HG02970 (cell line): ENCODE measurements around the gene KRT31.
"Not testable (repeated sequence)": the region's sequence is repeated elsewhere in the genome, so short reads cannot be mapped to it uniquely, and the experiment has no call there.

Experiments used
- ATAC-seq: cut with Tn5 transposase; IDR thresholded peaks from one replicate; pipeline ENCODE4 v1.9.1; 2021; ENCODE audit warnings: mild to moderate bottlenecking, moderate library complexity, moderate number of reproducible peaks; ENCODE audit not compliant: unreplicated experiment, low FRiP score

The KRT31 gene

DNA sequence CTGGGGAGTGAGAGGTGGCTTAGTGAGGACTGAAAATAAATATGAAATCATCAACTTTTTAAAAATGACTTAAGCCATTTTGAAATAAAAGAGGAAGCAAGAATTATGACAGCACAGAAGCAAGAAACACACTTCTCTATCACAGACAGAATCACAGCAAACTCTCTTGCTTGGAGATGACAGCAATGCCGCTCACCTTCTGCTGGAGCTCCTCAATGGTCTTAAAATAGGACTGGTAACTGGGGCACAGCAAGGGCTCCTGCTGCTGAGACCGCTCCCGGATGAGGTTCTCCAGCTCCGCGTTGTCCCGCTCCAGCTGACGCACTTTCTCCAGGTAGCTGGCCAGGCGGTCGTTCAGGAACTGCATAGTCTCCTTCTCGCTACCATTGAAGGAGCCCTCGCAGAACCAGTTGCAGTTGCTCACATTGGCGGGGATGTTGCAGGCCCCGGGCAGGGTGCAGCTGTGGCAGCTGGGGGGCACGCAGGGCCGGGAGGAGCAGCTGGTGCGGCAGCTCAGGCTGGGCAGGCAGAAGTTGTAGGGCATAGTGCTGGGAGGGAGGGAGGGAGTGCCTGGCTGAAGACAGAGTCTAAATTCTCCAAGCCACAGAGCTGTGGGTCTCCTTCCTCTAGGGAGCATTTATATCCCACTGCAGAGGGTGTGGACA is at the start of gene KRT31:
KRT31 (minus strand) TSS at position 613 of the 665 bp plus-strand sequence; CDS start at position 544, 69 bp downstream.
- no peak for ATAC-seq

DNA sequence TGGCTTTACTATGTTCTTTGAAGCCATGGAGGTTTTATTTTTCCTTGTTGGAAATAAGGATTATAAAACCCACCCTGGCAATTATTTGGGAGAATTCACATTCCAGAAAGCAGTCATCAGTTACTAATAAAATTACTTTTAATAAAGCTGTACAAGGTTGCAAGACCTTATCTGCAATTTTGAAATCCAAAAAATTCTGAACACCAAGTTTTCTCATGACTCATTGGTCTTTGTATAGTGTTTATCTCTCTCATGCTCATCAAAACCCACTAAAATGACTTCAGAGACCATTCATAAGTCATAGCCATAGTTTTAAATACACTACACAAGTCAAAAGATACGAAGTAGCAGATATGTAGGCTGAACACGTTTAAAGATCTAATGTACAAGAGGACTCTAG is 49.4 kb upstream of the KRT31 start:
- ATAC-seq, result no peak

DNA sequence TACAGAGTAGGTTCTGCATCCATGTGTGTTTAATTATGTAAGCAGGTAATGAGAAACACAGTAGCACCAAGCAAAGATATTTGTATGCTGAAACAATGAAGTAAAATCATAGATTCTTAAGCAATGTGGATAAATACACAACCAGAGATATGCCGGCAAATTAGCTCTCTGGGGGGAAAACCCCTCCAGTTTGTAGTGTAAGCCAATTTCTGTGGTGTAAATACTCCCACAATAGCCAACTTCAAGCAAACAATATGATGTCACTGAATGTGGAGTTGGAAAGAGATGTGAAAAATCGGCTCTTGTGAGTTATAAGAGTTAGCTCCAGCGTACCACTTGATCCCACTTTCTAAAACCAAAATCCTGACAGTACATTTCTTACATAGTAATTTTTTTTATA is 47.2 kb upstream of the KRT31 start:
- ATAC-seq, result no peak

DNA sequence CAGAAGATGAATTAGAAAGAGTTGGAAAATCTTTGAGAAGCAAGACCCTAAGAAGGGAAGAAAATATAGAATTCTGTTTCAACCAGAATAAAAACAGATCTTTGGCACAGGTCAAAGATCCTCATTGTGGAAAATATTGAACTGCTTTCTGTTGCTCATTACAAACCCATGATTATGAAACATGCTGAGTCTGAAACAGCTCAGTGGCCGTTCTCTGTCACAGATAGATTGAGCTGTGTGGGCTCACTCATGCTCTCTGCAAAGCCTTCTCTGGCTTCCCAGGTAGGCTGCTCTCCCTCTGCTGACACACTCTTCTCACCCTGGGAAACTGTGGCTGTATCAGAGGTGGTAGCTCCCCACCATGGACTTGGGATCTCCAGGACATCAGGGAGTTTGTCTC is 46.8 kb upstream of the KRT31 start:
- no peak for ATAC-seq

DNA sequence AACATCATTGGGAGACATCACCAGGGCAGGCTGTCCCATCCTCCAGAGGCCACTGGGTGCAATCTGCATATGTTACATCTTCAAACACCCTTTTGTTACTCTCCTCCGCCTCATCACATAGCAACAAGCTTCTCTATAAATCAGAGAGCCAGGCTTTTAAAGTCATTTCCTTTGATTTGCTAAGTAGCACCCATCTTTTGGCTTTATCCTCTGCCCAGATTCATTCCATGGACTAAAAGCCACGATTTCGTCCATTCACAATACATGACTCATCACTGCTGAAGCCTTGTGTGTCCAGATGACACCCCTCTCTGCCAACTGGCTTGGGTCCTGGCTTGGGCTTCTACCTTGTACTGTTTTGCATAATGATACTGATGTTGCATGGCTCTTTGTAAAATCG is 45.3 kb upstream of the KRT31 start:
- ATAC-seq, result no peak

DNA sequence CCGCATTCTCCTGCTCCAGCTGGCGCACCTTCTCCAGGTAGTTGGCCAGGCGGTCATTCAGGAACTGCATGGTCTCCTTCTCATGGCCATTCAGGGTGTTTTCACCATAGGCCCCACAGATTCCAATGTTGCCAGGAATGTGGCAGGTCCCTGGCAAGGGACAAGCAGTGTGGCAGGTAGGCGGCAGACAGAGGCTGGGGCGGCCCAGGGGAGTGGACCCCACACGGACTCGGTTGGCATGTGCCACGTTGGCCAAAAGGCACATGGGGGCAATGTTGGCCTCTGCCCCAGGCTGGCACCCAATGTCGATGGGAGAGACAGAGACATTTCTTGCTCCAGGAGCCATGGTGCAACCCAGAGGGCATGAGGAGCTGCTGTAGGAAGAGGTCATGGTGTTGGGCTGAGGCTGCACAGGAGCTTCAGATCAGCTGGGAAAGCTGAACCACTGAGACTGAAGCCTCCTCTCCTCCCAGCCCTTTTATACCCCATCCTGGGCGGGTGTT is 43.2 kb upstream of the KRT31 start, which contains the start of gene KRT38:
KRT38 (minus strand) TSS at position 453 of the 503 bp plus-strand sequence; CDS start at position 391, 62 bp downstream.
- no peak for ATAC-seq

DNA sequence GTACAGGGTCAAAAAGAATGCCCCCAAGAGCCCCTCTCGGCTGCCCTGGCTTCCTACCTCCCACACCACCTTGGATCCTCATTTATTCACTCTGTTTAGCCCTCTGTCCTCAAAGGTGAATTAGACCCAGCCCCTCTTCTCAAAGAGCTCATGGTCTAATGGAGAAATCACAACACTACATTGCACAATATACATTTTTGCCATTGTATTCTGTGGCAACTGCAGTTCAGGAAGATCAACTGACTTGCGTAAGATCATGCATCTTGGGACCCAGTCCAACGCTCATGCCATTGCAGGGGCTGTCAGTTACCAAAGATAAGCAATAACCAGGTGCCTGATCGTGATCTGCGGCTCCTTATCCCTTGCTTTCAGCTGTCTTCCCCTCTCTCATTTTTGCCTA is 42.0 kb upstream of the KRT31 start:
- no peak for ATAC-seq

DNA sequence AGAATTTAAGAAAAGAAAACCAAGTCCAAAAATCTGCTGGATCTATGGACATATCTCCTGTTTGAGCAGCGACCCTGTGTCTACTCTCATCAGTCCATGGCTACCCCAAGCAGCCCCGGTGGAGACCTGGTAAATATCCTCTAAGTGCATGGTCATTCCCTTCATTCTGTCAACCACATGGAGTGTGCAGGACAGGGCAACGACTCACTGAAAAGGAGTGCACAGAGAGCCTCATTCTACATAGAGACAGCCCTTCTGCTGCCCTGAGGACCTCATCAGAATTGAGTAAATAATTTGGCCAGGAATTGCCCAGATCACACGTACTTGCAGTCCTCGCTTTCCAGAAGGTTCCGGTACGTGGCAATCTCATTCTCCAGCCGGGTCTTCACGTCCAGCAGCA is 40.4 kb upstream of the KRT31 start:
- ATAC-seq, result no peak

DNA sequence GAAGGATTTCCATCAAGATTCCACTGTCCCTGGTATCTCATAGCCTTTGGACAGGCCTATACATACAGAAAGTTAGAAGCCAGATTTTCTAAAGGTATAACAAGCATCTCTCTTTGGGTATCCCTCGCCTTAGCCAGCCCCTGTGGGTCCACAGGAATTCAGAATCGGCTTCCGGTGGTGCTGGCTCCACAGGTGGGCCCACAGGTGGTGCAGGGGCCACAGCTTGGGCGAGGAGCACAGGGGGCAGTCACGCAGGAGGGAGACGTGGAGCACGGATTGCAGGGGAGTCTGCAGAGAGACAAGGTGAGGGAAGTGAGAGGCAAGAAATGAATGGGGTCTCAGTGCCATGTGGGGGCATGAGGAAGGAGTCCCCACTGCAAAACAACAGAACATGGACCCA is 39.8 kb upstream of the KRT31 start:
- ATAC-seq, result no peak

DNA sequence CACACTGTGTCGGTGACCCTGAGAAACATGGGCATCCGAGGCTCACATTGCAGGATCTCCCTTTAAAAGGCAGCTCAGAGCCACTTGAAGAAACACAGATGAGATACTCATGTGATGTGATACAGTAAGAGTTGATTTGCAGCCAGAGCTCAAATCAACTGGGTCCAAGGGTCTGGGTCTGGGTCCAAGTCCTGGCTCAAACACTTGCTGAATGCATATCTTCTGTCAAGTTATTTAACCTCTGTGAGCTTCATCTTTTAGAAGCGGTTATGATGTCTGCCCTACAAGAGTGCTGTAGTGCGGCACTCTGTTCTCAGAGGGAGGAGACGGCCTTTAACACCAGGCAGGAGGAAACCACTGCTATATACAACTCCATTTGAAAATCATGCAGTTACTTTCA is 37.0 kb upstream of the KRT31 start:
- no peak for ATAC-seq

DNA sequence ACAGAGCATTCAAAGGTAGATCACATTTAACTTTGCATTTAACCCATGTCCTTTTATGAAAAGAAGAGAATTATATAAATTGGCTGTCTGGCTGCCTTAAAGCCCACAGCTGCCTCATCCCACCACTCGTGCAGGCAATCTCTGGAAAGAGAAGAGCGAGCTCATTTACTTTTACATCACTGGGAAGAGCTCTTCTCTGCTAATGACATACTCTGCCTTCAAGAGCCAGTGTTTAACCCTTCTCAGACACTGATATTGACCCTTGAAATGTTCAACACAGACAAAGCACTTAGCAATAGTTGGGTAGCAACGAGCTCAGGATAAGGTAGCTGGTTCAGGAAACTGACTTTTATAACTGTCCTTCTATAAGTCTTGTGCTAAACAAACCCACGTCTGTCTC is 36.6 kb upstream of the KRT31 start:
- ATAC-seq, result no peak

DNA sequence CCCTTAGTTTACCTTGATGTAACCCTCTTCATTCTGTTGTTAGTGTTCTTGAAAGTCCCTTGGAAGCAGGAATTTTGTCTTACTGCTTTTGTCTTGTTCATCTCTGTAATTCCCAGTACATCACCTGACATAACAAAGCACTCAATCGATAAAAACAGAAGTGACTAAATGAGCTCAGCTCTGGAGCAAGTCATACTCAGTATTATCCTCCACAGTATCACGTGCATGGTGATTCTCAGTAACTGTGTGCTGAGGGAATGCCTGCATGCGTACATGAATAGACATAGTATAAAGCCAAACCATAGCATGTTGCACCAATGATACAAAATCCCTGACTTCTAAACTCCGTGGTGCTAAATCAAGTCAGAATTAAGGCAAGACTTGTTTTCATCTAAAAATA is 36.2 kb upstream of the KRT31 start:
- ATAC-seq, result no peak

DNA sequence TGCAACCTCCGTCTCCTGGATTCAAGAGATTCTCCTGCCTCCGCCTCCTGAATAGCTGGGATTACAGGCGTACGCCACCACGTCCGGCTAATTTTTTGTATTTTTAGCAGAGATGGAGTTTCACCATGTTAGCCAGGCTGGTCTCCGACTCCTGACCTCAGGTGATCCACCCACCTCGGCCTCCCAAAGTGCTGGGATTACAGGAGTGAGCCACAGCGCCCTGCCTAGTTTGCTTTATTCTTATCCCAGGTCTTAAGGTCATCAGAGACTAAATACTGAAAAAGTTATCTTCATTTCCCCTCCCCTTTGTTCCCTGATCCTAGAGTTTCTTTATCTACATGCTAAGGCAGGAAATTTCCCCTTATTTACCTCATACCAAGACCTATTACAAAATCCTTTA is 33.0 kb upstream of the KRT31 start:
- ATAC-seq, result not testable (repeated sequence)

DNA sequence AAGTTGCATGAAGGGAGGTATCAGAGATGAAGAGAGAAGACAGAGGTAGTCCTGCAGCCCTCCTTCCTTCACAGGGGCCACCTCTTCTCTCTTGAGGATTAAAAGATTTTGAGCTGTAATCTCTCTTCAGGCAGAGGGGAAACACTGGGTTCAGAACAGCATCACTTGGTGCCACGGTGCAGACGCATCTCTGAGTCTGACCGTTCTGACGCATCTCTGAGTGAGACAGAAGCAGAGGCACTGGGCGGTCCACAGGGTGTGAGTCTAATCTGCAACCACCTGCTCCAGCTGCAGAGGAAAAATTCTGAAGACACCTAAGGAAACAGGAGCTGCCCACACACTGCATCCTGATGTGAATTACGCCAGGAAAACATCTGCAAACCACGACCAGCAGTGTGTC is 32.3 kb upstream of the KRT31 start:
- ATAC-seq, result no peak

DNA sequence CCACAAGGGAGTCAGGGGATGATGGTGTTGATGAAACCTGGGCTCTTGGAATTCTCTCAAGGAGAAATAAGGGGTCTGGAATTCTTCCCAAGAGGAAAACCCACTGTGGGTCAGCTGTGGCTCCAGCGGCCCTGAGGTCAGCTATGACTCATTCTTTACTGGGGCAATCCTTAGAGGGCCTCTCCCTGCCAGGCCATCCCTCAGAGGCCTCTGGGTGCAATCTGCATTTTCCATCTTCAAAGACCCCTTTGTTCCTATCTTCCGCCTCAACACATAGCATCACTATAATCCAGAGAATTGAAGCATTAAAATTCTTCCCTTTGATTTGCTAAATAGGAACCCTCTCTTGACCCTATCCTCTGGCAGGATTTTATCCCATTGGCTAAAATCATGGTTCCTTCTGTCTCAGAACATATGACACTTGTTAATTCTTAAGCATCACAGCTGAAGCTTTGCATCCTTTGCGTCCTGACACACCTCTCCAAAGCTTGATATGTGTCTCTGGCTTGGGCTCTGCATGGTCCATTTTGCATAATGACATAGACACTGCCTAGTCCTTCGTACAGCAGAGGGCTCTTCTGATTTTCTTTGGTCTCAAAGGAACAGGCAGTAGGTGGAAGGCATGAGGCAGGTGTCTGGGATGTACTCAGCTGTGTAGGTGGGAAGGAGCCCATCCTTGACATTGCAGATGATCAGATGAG is 31.3 kb upstream of the KRT31 start:
- no peak for ATAC-seq

DNA sequence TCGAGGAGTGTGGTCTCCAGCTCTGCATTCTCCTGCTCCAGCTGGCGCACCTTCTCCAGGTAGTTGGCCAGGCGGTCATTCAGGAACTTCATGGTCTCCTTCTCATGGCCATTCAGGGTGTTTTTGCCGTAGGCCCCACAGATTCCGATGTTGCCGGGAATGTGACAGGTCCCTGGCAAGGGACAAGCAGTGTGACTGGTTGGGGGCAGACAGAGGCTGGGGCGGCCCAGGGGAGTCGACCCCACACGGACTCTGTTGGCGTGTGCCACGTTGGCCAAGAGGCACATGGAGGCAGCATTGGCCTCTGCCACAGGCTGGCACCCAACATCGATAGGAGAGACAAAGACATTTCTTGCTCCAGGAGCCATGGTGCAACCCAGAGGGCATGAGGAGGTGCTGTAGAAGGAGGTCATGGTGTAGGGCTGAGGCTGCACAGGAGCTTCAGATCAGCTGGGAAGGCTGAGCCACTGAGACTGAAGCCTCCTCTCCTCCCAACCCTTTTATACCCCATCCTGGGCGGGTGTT is 26.8 kb upstream of the KRT31 start, which contains the start of gene KRT37:
KRT37 (minus strand) TSS at position 475 of the 525 bp plus-strand sequence; CDS start at position 413, 62 bp downstream.
- ATAC-seq, result no peak

DNA sequence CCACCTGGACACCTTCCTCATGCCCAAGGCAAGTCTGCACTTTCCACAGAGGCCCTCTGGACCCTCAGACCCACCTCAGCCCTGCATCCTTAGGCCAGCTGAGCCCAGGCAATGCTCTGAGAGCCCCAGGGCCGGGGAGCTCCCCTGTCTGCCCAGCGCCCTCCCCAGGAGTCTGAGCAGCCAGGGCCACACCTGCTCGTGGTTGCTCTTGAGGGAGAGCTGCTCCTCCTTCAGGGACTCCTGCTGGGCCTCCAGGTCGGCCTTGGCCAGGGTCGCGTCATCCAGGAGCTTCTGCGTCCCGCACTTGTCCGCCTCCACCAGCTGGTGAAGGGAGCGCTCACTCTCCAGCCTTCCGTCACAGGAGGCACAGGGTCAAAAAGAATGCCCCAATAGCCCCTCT is 25.2 kb upstream of the KRT31 start:
- not testable (repeated sequence) for ATAC-seq

DNA sequence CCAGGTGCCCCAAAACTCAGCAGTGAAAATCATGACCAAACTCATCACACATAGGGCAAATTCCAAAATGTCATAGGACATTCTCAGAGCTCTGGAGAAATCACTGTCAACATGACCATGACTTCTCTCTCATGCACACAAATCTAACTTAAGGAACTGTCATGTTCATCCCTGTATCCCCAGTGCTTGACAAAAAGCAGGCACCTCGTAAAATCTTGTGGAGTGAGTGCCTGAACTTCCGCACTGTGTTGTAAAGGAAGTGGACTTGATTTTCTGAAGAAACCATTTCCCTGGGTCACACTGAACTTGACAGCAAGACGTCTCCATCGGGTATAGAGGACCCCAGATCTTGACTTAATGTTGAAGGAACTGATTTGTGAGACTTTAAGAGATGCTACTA is 24.2 kb upstream of the KRT31 start:
- ATAC-seq, result no peak

DNA sequence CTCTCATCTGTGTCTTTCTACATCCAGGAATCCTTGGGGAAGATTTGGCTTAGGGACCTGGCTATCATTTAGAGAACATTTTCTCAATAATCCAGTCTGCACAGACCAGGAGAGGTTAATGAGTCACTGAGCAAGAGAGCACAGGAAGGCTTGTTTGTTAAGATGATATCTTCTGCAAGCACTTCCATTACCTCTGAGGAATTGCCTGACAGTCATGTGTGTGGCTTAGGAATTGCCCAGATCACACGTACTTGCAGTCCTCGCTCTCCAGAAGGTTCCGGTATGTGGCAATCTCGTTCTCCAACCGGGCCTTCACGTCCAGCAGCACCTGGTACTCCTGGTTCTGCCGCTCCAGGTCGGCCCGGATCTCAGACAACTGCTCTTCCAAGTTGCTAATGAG is 23.7 kb upstream of the KRT31 start:
- ATAC-seq, result no peak

DNA sequence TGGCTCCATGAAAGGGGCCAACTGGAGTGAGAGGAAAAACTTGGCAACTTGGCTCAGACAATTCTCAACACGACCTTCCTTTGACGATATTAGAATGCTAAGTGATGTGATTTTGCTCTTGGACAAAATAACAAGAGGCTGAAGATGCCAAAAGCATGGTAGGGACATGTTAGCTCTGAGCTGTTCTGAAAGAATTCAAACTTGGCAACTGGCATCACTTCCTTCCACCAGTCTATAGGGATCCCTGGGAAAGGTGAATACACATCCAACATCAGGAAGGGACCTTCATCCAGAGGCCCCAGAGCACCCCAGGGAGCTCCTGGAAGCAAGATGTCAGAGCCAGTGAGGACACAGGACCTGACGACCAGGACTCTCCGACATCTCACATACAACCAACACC is 22.7 kb upstream of the KRT31 start:
- ATAC-seq, result no peak

DNA sequence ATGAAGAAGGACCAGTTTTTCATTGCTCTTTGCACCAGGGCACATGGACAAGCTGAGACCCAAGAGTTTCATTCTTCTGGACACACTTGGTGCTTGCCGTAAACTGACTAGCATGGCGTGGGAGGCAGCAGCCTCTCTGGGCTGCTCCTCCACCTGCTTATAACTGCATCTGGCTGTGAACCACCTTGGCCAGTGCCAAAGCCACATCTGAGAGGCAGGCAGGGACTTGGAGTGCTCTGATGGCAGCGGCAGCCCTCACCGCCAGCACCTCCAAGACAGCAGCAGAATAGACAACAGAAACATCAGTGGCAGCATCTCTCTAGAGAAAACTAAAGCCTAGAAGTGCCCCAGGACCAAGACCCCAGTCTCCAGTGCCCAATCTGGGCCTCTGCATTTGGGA is 22.3 kb upstream of the KRT31 start:
- no peak for ATAC-seq
